IPS DF 19.7 (cell line): ENCODE measurements around the gene ZNF664.

Source experiments
- DNase-seq: peaks from one replicate; pipeline ENCODE4 v3.0.0-alpha.2; 2013; ENCODE audit warnings: low read depth, low spot score

Gene ZNF664

GRCh38 chr12:123958876-123959275 is 14.1 kb upstream of the ZNF664 start:
- no peak for DNase-seq

GRCh38 chr12:123960029-123960735 is 12.8 kb upstream of the ZNF664 start:
- DNase-seq = no peak

- no peak for DNase-seq
Observed at GRCh38 chr12:123960856-123961255, 12.2 kb upstream of the ZNF664 start.

- no peak for DNase-seq
Observed at GRCh38 chr12:123961585-123962345, 11.2 kb upstream of the ZNF664 start.

- DNase-seq = no peak
Observed at GRCh38 chr12:123962513-123962912, 10.5 kb upstream of the ZNF664 start.

- no peak for DNase-seq
Observed at GRCh38 chr12:123963821-123964220, 9.2 kb upstream of the ZNF664 start.

GRCh38 chr12:123965382-123965781 is 7.6 kb upstream of the ZNF664 start:
- no peak for DNase-seq

- DNase-seq = no peak
Observed at GRCh38 chr12:123966596-123966995, 6.4 kb upstream of the ZNF664 start.

GRCh38 chr12:123967121-123967586 is 5.9 kb upstream of the ZNF664 start:
- DNase-seq = no peak

GRCh38 chr12:123971449-123971769 is 1.6 kb upstream of the ZNF664 start:
- DNase-seq = no peak

GRCh38 chr12:123971770-123972456 is 1.1 kb upstream of the ZNF664 start:
- DNase-seq = peak; percentile 99

GRCh38 chr12:123973552-123974341 is 732 bp downstream of the ZNF664 start:
- no peak for DNase-seq

GRCh38 chr12:123976227-123976826 is 3.3 kb downstream of the ZNF664 start:
- no peak for DNase-seq

- DNase-seq = no peak
Observed at GRCh38 chr12:123979566-123979965, 6.6 kb downstream of the ZNF664 start.

GRCh38 chr12:123982269-123982668 is 9.3 kb downstream of the ZNF664 start:
- DNase-seq = no peak

- DNase-seq = no peak
Observed at GRCh38 chr12:123983822-123984485, 10.9 kb downstream of the ZNF664 start.

GRCh38 chr12:123984903-123985302 is 11.9 kb downstream of the ZNF664 start:
- no peak for DNase-seq

- no peak for DNase-seq
Observed at GRCh38 chr12:123986374-123986965, 13.5 kb downstream of the ZNF664 start.

- DNase-seq = no peak
Observed at GRCh38 chr12:123987022-123987421, 14.0 kb downstream of the ZNF664 start.

GRCh38 chr12:123989168-123989567 is 16.2 kb downstream of the ZNF664 start:
- no peak for DNase-seq
